HCT116 (cell line): ENCODE data around the gene PPP1R1A. TPM values are rescaled to one million over a fixed set of nuclear protein-coding genes. Genes with fewer than 3 reads are reported as not detected.

Experiments
- ATAC-seq: fragments of 200-7000 bp; cut with Tn5 transposase; 2 replicates; pipeline ENCODE4 v1.9.1; 2020; ENCODE audit warnings: mild to moderate bottlenecking, moderate library complexity
- BruUV-seq: library from RNA; stranded (reverse); fragments of 400-500 nt; replicated peaks from 2 replicates; lab custom pipeline; 2021; lab: Mats Ljungman, UMichigan
- CTCF ChIA-PET: fragments of 300-600 bp; sonication (Branson Sonifier 250); formaldehyde crosslinking; loops from one replicate; lab custom pipeline; 2021; ENCODE audit warnings: antibody characterized with exemption; lab: Charles Lee
- POLR2A ChIA-PET: fragments of 300-600, 350-600 bp; sonication (Branson Sonifier 250); formaldehyde crosslinking; loops from one replicate; lab custom pipeline; 2021; ENCODE audit warnings: antibody characterized with exemption; lab: Charles Lee
- RAD21 ChIA-PET, 2 experiments: fragments of 300-600 bp; sonication (Branson Sonifier 250); formaldehyde crosslinking; loops; one replicate each; lab custom pipeline; 2023; ENCODE audit warnings: low total read pairs in 2 of 2; ENCODE audit not compliant: uncharacterized antibody in 2 of 2, unreplicated experiment in 2 of 2, low non-redundant PET in 1 of 2; lab: Charles Lee
- DNase-seq: peaks from one replicate; pipeline ENCODE4 v3.0.0-alpha.2; 2010; ENCODE audit warnings: low read depth, low spot score
- H2AFZ ChIP-seq: fragments of 200-600 bp; shearing (Covaris generic), sonication (generic); 2 replicates; pipeline ENCODE4 v1.6.1; 2017; ENCODE audit warnings: low read depth, mixed run types, mixed read lengths, antibody characterized with exemption, low read length; ENCODE audit not compliant: poor library complexity, severe bottlenecking
- H3K27ac ChIP-seq: 2 replicates; pipeline ENCODE4 v1.5.1; 2012; ENCODE audit warnings: low read depth, low read length
- H3K27me3 ChIP-seq: fragments of 200-600 bp; sonication (generic); 2 replicates; pipeline ENCODE4 v1.6.1; 2016; ENCODE audit warnings: mixed run types, low read length, mixed read lengths; ENCODE audit not compliant: insufficient read depth
- H3K36me3 ChIP-seq, 2 experiments: fragments of 200-500 bp in 1 of 2; fragments of 200-600 bp in 1 of 2; sonication (Bioruptor generic) in 1 of 2; sonication (generic) in 1 of 2; 2 replicates each; pipeline versions ENCODE4 v1.5.1 to v1.6.1; 2014 to 2016; ENCODE audit warnings: low read length in 2 of 2, inconsistent platforms in 1 of 2, mixed read lengths in 1 of 2, mixed run types in 1 of 2; ENCODE audit not compliant: insufficient read depth in 2 of 2, control insufficient read depth in 1 of 2
- H3K4me1 ChIP-seq, 2 experiments: fragments of 200-600 bp in 1 of 2; sonication (generic) in 1 of 2; 2 replicates each; pipeline versions ENCODE4 v1.5.1 to v1.6.1; 2012 to 2017; ENCODE audit warnings: low read length in 2 of 2, inconsistent platforms in 1 of 2, mild to moderate bottlenecking in 1 of 2, mixed read lengths in 1 of 2, mixed run types in 1 of 2, moderate library complexity in 1 of 2; ENCODE audit not compliant: insufficient read depth in 2 of 2, control insufficient read depth in 1 of 2
- H3K4me2 ChIP-seq: fragments of 200-600 bp; sonication (generic); 2 replicates; pipeline ENCODE4 v1.6.1; 2017; ENCODE audit warnings: mixed run types, low read length, mixed read lengths
- H3K4me3 ChIP-seq, 2 experiments: fragments of 200-600 bp in 1 of 2; sonication (generic) in 1 of 2; replicated peaks in 1 of 2; 2 replicates each; pipeline ENCODE4 v1.5.1; 2011 to 2016; ENCODE audit warnings: low read length in 2 of 2, control low read depth in 1 of 2, low read depth in 1 of 2, mild to moderate bottlenecking in 1 of 2, mixed read lengths in 1 of 2, mixed run types in 1 of 2
- H3K79me2 ChIP-seq: fragments of 200-600 bp; sonication (generic); 2 replicates; pipeline ENCODE4 v1.6.1; 2017; ENCODE audit warnings: mild to moderate bottlenecking, mixed run types, low read length, moderate library complexity, mixed read lengths; ENCODE audit not compliant: insufficient read depth
- H3K9ac ChIP-seq: fragments of 200-600 bp; sonication (generic); 2 replicates; pipeline ENCODE4 v1.6.1; 2016; ENCODE audit warnings: low read length, mixed read lengths
- H3K9me2 ChIP-seq: fragments of 200-600 bp; sonication (generic), shearing (Covaris generic); 2 replicates; pipeline ENCODE4 v1.6.1; 2017; ENCODE audit warnings: mixed run types, mild to moderate bottlenecking, moderate library complexity; ENCODE audit not compliant: insufficient read depth
- H3K9me3 ChIP-seq, 2 experiments: fragments of 200-500 bp in 1 of 2; fragments of 200-600 bp in 1 of 2; sonication (Bioruptor generic) in 1 of 2; sonication (generic) in 1 of 2; 2 replicates each; pipeline ENCODE4 v1.6.1; 2014 to 2017; ENCODE audit warnings: low read length in 2 of 2, mixed read lengths in 2 of 2, inconsistent platforms in 1 of 2, low read depth in 1 of 2, mild to moderate bottlenecking in 1 of 2, mixed run types in 1 of 2, moderate library complexity in 1 of 2; ENCODE audit not compliant: control insufficient read depth in 1 of 2, insufficient read depth in 1 of 2
- H4K20me1 ChIP-seq: fragments of 200-600 bp; sonication (generic), shearing (Covaris generic); 2 replicates; pipeline ENCODE4 v1.6.1; 2017; ENCODE audit warnings: mixed run types, mild to moderate bottlenecking, moderate library complexity; ENCODE audit not compliant: insufficient read depth
- ATF3 ChIP-seq: IDR thresholded peaks from 2 replicates; pipeline ENCODE4 v1.6.1; 2012
- CBX3 ChIP-seq: IDR thresholded peaks from 2 replicates; pipeline ENCODE4 v1.6.1; 2012; ENCODE audit warnings: low read depth
- CTCF ChIP-seq, 3 experiments: fragments of 200-600 bp in 1 of 3; sonication (generic) in 1 of 3; IDR thresholded peaks in 2 of 3; conservative IDR thresholded peaks in 1 of 3; 2 replicates each; pipeline ENCODE4 v1.5.1; 2012 to 2017; ENCODE audit warnings: low read depth in 2 of 3, low read length in 2 of 3, antibody characterized with exemption in 1 of 3, borderline replicate concordance in 1 of 3, control low read depth in 1 of 3, mild to moderate bottlenecking in 1 of 3, mixed read lengths in 1 of 3, mixed run types in 1 of 3, moderate library complexity in 1 of 3; ENCODE audit not compliant: insufficient read depth in 1 of 3
- EGR1 ChIP-seq: IDR thresholded peaks from 2 replicates; pipeline ENCODE4 v1.6.1; 2012; ENCODE audit warnings: low read depth
- ELF1 ChIP-seq: IDR thresholded peaks from 2 replicates; pipeline ENCODE4 v1.6.1; 2012; ENCODE audit warnings: low read depth, borderline replicate concordance
- EZH2 ChIP-seq: fragments of 200-600 bp; sonication (generic); IDR thresholded peaks from 2 replicates; pipeline ENCODE4 v1.6.1; 2017; ENCODE audit warnings: antibody characterized with exemption, mixed run types
- EZH2phosphoT487 ChIP-seq: fragments of 200-600 bp; IDR thresholded peaks from 2 replicates; pipeline ENCODE4 v1.6.1; 2018; ENCODE audit warnings: antibody characterized with exemption, borderline replicate concordance
- JUND ChIP-seq: IDR thresholded peaks from 2 replicates; pipeline ENCODE4 v1.6.1; 2012
- POLR2A ChIP-seq: IDR thresholded peaks from 2 replicates; pipeline ENCODE4 v1.7.0; 2011; ENCODE audit warnings: borderline replicate concordance; ENCODE audit not compliant: insufficient read depth, insufficient read length; ENCODE audit errors: extremely low read depth
- POLR2AphosphoS5 ChIP-seq: IDR thresholded peaks from 2 replicates; pipeline ENCODE4 v1.6.1; 2011; ENCODE audit warnings: mild to moderate bottlenecking, low read depth, low read length, moderate library complexity
- RAD21 ChIP-seq: IDR thresholded peaks from 2 replicates; pipeline ENCODE4 v1.6.1; 2012; ENCODE audit warnings: low read depth, mild to moderate bottlenecking
- REST ChIP-seq: IDR thresholded peaks from 2 replicates; pipeline ENCODE4 v1.6.1; 2012; ENCODE audit warnings: low read depth
- SIN3A ChIP-seq: IDR thresholded peaks from 2 replicates; pipeline ENCODE4 v1.6.1; 2012; ENCODE audit warnings: low read depth
- SP1 ChIP-seq: IDR thresholded peaks from 2 replicates; pipeline ENCODE4 v1.6.1; 2012; ENCODE audit warnings: low read depth
- SRF ChIP-seq: IDR thresholded peaks from 2 replicates; pipeline ENCODE4 v1.6.1; 2012; ENCODE audit warnings: low read depth
- TCF7L2 ChIP-seq: IDR thresholded peaks from 2 replicates; pipeline ENCODE4 v1.7.0; 2011; ENCODE audit warnings: borderline replicate concordance, inconsistent platforms; ENCODE audit not compliant: insufficient read depth, insufficient read length; ENCODE audit errors: extremely low read depth
- YY1 ChIP-seq: IDR thresholded peaks from 2 replicates; pipeline ENCODE4 v1.6.1; 2011; ENCODE audit warnings: low read length, low read depth, moderate library complexity, mild to moderate bottlenecking; ENCODE audit not compliant: insufficient replicate concordance; ENCODE audit errors: extremely low read depth
- ZBTB33 ChIP-seq: IDR thresholded peaks from 2 replicates; pipeline ENCODE4 v1.6.1; 2011; ENCODE audit warnings: mild to moderate bottlenecking, low read length, moderate library complexity; ENCODE audit not compliant: insufficient replicate concordance; ENCODE audit errors: extremely low read depth
- ZNF274 ChIP-seq: fragments of 200-500 bp; sonication (Bioruptor generic); IDR thresholded peaks from 2 replicates; pipeline ENCODE4 v1.6.1; 2014; ENCODE audit warnings: mild to moderate bottlenecking, low read depth, low read length, inconsistent platforms
- intact Hi-C: fragments of 100-400 bp; cut with micrococcal nuclease; formaldehyde crosslinking; loops from 2 replicates; pipeline ENCODE4 v1.10.0; 2022
- total RNA-seq: library from RNA; stranded (reverse); gene quantifications from one replicate; pipeline ENCODE4 v1.2.1, GENCODE V29; 2021; ENCODE audit not compliant: unreplicated experiment
- TF ChIP-seq, protein P1 (sequence below): IDR thresholded peaks from 2 replicates; pipeline ENCODE4 v1.6.1; 2012

PPP1R1A gene
- total RNA-seq, 1 experiment from 2014 or later, result 0.61 TPM

- POLR2A ChIA-PET, result no interaction called here
- Histone ChIP-seq H3K4me2 (no peak overlapping the region), H3K27ac (no peak overlapping the region), H4K20me1 (no peaks in the 10 kb centered on the region), H2AFZ (no peak overlapping the region), H3K27me3 (peaks cover 5% of the 10 kb centered on the region; the same call in 1 of the 2 replicates), H3K4me3 (no peak overlapping the region), H3K9me3 (no peaks in the 10 kb centered on the region), H3K9ac (no peak overlapping the region), H3K4me1 (peaks cover 0 to 5% of the 10 kb centered on the region in 2 experiments; a peak in 1 of 4 replicates), H3K79me2 (no peaks in the 10 kb centered on the region), H3K9me2 (no peaks in the 10 kb centered on the region), H3K36me3 (no peaks in the 10 kb centered on the region)
- no peak for ATAC-seq
- no TSS peak for BruUV-seq
- no peak for DNase-seq
- RAD21 ChIA-PET, result no interaction called here
- CTCF ChIA-PET, result interaction anchor here (1.1 to 2.7 kb wide), 2 partner anchors 12 to 65 kb away, joined by 3 to 10 read pairs; no protein-coding TSS in a partner anchor
- intact Hi-C loops, result no loop called here
- TF ChIP-seq CTCF (IDR thresholded peaks at IDR 0.05 in 2 of 3, conservative IDR thresholded peaks at IDR 0.05 in 1 of 3; ENCODE audit: borderline replicate concordance in 1 of 3, insufficient read depth in 1 of 3, low read depth in 2 of 3, low read length in 2 of 3), result no peak
- TF ChIP-seq ZBTB33, result no peak
- no peak for TF ChIP-seq SIN3A
- TF ChIP-seq EZH2phosphoT487, result no peak
- no peak for TF ChIP-seq YY1
- no peak for TF ChIP-seq POLR2AphosphoS5
- no peak for TF ChIP-seq SP1
- no peak for TF ChIP-seq ATF3
- no peak for TF ChIP-seq ZNF274
- TF ChIP-seq ELF1, result no peak
- TF ChIP-seq SRF, result no peak
- TF ChIP-seq POLR2A, result no peak
- no peak for TF ChIP-seq REST
- no peak for TF ChIP-seq TCF7L2
- no peak for TF ChIP-seq CBX3
- TF ChIP-seq EGR1, result no peak
- TF ChIP-seq, protein P1, sequence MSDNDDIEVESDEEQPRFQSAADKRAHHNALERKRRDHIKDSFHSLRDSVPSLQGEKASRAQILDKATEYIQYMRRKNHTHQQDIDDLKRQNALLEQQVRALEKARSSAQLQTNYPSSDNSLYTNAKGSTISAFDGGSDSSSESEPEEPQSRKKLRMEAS, result no peak
- no peak for TF ChIP-seq EZH2
- no peak for TF ChIP-seq RAD21
- TF ChIP-seq JUND, result no peak
These were observed 3.9 kb upstream of the PPP1R1A start for GRCh38 chr12:54592316-54592715.
